ENCODE results near the gene CPNE4.

Gene CPNE4

GRCh38 chr3:131922356-131922755 is 112.5 kb downstream of the CPNE4 start:
- TF ChIP-seq, protein P1, sequence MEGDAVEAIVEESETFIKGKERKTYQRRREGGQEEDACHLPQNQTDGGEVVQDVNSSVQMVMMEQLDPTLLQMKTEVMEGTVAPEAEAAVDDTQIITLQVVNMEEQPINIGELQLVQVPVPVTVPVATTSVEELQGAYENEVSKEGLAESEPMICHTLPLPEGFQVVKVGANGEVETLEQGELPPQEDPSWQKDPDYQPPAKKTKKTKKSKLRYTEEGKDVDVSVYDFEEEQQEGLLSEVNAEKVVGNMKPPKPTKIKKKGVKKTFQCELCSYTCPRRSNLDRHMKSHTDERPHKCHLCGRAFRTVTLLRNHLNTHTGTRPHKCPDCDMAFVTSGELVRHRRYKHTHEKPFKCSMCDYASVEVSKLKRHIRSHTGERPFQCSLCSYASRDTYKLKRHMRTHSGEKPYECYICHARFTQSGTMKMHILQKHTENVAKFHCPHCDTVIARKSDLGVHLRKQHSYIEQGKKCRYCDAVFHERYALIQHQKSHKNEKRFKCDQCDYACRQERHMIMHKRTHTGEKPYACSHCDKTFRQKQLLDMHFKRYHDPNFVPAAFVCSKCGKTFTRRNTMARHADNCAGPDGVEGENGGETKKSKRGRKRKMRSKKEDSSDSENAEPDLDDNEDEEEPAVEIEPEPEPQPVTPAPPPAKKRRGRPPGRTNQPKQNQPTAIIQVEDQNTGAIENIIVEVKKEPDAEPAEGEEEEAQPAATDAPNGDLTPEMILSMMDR (conservative IDR thresholded peaks at IDR 0.05), result no peak
- no peak for TF ChIP-seq ZFX (IDR thresholded peaks at IDR 0.05)
- no peak overlapping the region for H3K27ac ChIP-seq

- no peak for TF ChIP-seq ZFX (IDR thresholded peaks at IDR 0.05)
- TF ChIP-seq, protein P1 (conservative IDR thresholded peaks at IDR 0.05), result no peak
- no peak overlapping the region for H3K27ac ChIP-seq
Observed at GRCh38 chr3:131917006-131917405, 117.8 kb downstream of the CPNE4 start.

DNA sequence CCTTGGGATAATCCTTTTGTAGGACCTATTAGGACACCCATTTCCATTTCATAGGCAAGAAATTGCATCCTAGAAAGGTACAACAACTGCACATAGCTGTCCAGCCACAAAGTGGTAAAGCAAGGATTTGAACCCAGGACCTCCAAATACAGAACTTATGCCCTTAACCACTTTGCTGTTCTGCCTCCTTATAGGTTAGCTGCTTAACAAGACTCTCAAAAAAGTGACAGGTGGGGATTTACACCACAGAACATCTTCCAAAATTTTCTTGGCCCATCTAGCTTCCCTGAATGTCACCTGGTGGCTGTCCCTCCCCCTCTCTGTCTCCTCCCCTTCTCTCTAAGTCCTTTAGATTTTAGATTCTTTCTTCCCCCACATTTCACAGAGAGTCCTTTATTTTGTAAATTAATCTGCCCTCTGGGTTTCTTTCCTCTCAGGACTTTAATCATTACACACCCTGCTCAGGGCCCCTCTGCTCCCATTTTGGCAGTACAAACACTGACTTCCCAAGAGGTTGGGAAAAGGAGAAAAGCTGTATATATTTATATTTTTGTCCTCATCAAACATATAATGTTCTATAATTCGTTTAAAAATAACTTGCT is 120.6 kb downstream of the CPNE4 start:
- H3K27ac ChIP-seq, result no peak overlapping the region
- TF ChIP-seq ZFX (IDR thresholded peaks at IDR 0.05), result no peak
- TF ChIP-seq, protein P1 (conservative IDR thresholded peaks at IDR 0.05), result no peak

DNA sequence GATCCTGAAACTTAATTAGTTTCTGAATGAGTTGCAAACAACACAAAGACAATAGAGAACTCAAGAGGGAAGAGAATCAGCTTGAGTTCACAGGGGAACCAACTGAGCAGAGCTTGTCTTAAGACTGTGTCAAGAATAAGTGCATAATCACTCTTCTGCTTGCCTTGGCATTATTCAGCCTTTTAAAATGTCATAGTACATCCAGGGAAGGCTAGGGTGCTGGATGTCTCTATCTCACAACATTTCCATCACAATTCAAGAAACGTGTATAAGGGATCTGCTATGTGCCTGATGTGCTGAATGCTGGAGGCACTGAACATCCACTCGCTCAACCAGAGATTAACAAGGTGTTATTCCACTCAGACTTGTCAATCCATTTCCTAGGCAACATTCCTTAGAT is 122.6 kb downstream of the CPNE4 start:
- no peak overlapping the region for H3K27ac ChIP-seq
- TF ChIP-seq, protein P1 (conservative IDR thresholded peaks at IDR 0.05), result no peak
- no peak for TF ChIP-seq ZFX (IDR thresholded peaks at IDR 0.05)

GRCh38 chr3:131907796-131908195 is 127.0 kb downstream of the CPNE4 start:
- TF ChIP-seq ZFX (IDR thresholded peaks at IDR 0.05), result no peak
- TF ChIP-seq, protein P1 (conservative IDR thresholded peaks at IDR 0.05), result no peak
- H3K27ac ChIP-seq, result no peak overlapping the region

DNA sequence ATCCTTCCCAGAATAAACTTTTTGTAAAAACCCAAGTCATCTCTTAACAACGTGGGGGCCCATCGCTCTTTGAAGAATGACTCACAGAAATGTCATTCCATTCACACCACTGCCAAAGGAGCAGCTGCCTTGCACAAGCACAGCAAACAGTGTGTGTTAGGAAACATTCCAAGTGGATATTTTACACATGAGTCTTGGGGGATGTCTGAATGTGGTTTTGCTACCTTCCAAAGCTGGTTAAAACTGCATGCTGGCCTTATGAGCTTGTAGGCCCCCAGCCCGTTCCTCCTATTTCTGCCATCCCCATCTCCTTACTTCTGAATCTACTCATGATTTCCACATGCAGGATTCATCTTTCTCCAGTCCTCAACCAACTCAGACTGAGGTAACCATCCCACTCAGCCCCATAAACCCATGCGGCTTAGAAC is 130.8 kb downstream of the CPNE4 start:
- TF ChIP-seq ZFX (IDR thresholded peaks at IDR 0.05), result no peak
- TF ChIP-seq, protein P1 (conservative IDR thresholded peaks at IDR 0.05), result no peak
- no peak overlapping the region for H3K27ac ChIP-seq

GRCh38 chr3:131901686-131902085 is 133.1 kb downstream of the CPNE4 start:
- H3K27ac ChIP-seq, result no peak overlapping the region

More at GRCh38 chr3:131901686-131902085, 133.1 kb downstream of the CPNE4 start:
- TF ChIP-seq, protein P1 (conservative IDR thresholded peaks at IDR 0.05), result no peak
- no peak for TF ChIP-seq ZFX (IDR thresholded peaks at IDR 0.05)
